ENCODE data around the gene UFD1.

The UFD1 gene

DNA sequence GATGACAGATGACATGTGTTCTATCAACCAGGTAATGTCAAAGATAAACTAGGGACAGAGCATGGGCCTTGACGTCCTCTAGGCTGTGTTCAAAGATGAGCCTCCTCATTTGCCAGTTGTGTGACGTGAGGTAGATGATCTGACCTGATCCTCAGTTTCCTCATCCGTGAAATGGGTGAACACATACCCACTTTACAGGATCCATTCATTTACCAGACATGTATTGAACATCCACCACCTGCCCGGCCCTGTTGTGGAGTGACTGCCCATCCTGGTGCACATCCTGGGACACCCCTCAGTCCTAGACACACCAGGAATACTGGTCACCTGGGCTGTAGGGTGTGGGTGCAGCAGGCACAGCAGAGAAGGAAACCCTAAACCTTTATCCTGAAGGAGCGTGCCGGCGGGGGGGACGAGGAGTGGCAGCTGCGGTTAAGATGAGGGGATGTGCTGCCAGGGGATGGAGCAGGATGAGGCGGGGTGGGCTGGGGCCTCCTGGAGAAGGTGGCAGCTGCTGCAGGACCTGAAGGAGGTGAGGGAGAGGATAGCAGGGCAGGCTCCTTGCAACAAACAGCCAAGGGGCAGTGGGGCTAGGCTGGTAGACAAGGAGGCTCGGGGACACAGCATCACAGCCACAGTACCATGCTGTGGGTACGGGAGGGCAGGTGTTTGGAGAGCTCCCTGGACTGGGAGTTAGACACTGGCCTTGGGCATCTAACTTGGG lies 36.8 kb upstream of the UFD1 start:
- DNase-seq = no peak

DNA sequence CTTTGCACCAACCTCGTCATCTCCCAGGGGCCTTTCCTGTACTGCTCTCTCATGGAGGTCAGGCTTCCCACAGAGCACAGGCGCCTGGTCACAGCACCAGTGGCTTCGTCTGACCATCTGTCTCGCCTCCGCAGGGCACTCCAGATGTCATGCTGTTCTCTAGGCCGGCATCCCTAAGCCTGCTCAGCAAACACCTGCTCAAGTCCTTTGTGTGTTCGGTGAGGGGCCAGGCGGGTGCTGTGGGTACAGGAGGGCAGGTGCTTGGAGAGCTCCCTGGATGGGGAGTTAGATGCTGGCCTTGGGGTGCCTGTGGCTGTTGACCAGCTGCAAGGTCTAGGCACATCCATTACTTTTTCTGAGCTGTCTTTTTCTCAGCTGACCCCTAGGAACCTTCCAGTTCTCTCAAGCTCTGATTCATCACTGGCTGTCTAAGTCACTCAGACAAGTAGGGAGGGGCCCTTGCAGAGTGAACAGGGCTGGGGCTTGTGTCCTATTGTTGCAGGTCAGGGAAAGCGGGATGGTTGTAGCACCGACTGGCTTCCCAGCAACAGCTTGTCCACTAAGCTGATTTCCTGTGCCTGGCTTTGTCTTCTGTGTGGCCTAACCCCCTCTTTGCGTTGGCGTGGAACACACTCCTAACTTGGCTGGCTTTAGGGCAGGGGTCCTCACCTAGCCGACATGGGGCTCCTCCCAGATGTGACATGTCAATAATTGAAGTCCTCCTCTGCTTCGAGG lies 36.0 kb upstream of the UFD1 start:
- DNase-seq = no peak

DNA sequence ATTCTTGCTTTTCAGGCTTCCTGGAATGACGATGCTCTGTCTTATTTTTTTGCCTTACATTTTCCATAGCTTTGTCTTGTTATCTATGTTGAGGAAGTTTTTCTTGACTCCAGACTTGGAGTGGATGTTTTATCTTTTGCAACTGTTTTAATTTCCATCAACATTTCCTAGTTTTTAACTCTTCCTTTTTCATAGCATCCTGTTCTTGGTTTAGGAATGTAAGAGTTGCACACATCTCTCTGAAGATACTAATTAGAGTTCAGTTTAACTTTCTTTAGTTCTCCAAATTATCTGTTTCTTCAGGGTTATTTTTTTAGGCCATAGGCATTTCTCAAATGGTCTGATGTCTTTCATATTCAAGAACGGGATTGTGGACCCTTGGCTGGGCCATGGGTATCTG lies 34.8 kb upstream of the UFD1 start:
- DNase-seq = no peak

DNA sequence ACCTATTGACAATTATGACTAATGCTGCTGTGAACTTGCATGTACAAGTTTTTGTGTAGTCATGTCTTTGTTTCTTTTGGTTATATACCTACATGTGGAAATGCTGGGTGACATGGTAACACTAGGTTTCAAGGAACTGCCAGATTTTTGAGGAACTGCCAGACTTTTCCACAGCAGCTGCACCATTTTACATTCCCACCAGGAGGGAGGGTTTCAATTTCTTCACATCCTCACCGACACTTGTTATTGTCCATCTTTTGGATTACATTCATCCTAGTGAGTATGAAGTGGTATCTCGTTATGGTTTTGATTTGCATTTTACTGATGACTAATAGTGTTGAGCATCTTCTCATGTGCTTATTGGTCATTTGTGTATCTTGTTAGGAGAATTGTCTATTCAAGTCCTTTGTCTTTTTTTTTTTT lies 31.9 kb upstream of the UFD1 start:
- no peak for DNase-seq

DNA sequence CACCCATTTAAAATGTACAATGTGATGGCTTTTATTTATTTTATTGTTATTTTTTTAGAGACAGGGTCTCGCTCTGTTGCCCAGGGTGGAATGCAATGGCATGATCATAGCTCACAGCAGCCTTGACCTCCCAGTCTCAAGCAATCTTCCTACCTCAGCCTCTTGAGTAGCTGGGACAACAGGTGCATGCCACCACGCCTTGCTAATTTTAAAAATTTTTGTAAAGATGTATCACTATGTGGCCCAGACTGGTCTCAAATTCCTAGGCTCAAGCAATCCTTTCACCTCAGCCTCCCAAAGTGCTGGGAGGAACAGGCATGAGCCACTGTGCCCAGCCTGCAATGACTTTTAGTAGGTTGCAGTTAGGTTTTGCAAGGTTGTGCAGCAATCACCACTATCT lies 30.9 kb upstream of the UFD1 start:
- no peak for DNase-seq

DNA sequence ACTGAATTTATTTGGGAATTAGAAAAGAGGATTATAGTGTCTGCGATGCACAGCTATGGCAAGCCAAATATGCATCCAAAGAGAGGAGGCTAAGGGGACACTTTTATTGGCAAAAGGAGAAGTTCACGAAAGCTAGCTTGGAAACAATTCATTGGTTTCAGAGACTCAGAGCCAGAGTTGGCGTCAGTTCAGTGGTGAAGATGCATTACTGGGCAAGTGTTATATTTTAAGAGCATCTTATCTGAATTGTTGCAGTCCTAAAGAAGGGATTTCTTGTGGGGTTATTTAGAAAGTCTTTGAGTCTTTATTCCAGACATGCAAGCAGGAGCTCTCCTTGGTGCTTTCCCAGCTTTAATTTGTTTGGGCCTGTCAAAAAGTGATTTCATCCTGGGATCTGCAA lies 30.2 kb upstream of the UFD1 start:
- no peak for DNase-seq

DNA sequence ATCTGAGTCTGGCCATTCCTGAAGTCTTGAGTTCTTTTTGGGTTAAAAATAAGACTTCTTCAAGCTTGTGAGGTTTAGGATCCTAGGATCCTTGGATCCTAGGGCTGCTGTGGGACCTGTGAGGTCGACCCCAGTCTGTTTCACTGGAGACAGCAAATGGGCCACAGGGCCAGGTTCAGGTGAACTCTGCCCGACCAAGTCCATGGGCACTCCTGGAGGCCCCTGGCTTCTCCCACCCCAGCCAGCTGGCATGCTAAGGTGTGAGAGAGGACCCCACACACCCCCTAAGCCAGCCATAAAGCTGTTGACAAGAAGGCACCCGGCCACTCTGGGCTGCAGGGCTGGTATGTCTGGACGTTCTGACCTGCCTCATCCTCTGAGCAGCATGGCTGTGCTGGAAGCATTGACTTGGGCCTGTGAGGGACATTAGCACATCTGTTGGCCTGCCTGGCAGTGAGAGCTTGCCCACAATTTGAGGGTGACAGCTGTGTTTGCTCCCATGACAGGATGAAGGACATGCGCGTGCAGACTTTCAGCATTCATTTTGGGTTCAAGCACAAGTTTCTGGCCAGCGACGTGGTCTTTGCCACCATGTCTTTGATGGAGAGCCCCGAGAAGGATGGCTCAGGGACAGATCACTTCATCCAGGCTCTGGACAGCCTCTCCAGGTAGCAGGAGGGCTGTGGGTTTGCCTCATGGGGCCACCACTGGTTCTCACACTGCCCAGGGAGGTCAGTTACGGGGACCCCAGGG lies 29.2 kb upstream of the UFD1 start:
- no peak for DNase-seq

DNA sequence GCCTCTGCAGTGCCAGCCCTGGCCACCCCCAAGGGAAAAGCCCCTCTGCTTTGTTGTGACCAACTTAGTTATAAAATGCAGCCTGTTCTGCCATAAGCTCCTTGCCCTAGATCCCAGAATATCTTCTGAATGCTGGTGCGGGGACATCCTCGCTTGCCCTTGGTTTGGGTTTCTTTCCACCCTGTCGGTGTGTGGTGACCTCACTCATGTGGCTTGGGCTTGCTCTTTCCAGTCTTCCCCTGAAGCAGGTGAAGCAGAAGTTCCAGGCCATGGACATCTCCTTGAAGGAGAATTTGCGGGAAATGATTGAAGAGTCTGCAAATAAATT lies 28.5 kb upstream of the UFD1 start:
- no peak for DNase-seq

DNA sequence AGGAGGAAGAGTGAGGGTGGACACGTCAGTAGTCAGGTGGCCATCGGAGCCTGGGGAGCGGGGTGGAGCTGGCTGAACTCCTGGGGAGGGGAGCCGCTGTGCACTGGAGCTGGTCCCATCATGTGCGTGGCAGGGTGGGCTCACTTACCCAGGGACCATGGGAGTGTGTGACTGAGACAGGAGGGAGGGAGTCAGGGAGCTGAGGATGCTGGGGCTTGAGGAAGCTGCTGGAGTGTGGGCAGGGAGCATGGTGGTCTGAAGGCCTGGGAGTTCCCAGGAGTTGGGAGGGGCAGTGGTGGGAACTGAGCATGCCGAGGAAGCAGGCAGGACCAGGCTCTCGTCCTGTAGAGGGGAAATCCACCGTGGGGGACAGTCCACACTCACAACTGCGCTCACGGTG lies 27.2 kb upstream of the UFD1 start:
- no peak for DNase-seq

DNA sequence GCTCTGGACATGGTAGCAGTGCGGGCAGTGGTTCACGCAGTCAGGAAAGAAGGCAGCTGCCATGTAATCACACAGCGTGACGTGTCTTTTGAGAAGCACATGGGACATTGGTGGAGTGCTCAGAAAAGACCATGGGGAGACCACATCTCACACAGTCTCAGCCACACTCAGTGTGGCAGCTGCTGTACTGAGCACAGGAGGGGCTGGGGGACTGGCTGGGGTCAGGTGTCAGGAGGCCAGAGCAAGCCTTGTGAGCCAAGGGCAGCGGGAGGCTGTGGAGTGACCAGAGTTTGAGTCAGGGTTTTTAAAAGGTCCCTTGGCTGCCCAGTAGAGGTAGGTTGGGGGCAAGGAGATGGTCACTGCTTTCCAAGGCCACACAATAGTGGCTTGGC lies 26.7 kb upstream of the UFD1 start:
- DNase-seq = no peak

DNA sequence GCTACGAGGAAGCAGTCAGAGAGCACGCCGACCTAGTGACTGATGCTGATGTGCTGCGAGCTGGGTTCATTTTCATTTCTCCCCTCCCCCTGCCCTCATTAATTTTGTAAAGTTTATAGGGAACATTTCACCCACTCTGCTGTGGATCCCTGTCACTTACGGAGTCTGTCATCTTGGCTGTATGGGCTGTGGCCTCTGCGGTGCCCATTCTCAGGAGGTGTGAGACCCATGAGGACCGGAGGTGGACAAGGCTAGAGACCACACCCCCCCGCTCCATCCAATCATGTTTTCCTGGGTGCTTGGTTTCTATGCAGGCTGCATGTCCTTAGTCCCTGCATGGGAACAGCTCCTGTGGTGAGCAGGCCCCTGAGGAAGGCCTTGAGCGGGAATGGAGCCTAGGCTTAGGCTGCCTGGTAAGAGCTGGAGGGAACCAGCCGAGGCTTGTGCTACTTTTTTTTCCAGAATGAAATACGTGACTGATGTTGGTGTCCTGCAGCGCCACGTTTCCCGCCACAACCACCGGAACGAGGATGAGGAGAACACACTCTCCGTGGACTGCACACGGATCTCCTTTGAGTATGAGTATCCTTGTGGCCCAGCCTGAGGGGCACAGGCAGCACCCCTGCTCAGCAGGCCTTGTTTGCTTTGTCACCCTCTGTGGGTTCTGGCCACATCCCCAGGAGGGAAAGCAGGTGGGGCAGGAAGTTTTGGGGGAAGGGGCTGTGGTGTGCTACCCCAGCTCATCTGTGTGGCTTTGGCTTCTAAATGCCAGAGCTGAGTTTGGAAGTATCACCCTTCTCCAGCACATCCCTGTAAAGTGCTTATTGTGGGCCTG lies 26.1 kb upstream of the UFD1 start:
- DNase-seq = no peak

DNA sequence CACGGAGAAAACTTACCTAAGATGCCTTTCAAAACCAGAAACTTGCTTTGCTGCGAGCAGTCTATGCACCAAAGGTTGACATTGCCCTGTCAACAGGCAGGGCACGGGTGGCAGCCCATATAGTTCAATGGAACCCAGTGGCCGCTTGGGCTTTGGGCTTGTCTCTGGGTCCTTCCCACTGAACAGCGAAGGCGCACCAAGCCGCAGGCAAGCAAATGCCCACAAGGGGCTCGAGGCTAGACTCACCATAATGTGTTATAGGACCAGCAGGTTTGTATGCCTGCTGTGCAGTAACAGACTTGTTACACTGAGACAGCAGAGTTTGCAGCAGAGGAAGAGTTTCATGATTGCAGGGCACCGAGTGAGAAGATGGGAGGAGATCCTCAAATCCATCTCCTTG lies 24.9 kb upstream of the UFD1 start:
- DNase-seq = no peak

DNA sequence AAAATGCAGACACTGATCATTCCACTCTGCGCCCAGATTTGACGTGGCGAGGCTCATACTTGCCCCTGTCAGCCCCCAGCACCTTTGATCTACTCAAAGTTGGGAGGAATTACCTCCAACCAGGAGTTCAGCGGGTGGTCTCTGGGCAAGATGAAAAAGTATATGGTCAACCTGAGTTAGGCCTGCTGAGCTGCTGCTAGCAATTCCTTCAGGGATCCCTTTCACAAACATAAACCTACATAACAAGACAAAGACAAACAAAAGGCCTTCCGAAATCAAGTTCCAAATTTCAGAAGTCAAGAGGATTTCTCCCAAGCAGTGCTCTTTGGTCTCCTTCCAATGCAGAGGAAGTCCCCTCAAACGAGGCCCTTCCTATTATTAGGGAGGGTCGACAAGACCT lies 24.4 kb upstream of the UFD1 start:
- DNase-seq = no peak

DNA sequence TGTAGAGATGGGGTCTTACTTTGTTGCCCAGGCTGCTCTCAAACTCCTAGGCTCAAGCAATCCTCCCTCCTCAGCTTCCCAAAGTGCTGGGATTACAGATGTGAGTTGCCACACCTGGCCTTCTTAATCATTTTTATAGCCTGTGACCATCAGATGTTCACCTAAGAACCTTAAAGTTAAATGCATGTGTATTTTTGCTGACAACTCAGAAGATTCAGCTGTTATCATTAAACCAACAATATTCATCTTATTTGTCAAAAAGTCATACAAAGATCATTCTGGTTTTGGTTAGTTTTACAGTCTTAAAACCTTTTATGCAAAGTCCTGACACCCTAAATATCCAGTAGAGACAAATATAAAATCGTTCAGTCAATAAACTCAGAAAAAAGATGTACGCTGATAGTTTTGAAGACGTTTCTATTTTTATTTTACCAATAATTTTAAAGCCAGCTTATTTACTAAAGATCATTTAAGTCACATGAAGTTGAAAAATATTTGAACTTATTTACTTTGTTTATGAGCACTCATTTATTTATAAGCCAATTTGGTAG lies 23.0 kb upstream of the UFD1 start:
- no peak for DNase-seq

DNA sequence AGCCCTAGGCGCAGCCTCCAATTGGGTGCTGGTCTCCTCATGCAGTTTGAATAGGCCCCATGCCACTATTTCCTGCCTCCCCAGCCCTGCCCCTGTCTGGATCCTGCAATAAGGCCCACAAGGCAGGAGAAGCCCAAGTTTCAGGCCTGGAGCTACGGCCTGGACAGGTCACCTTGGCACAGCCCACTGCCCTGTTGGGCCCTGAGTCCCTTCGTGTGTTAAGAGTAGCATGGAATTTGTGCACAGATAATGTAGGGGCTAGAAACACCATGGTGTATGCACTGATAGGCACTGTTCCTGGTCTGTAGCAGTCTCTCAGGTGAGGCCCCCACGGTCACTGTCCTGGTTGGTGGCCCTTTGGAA lies 20.9 kb upstream of the UFD1 start:
- no peak for DNase-seq

DNA sequence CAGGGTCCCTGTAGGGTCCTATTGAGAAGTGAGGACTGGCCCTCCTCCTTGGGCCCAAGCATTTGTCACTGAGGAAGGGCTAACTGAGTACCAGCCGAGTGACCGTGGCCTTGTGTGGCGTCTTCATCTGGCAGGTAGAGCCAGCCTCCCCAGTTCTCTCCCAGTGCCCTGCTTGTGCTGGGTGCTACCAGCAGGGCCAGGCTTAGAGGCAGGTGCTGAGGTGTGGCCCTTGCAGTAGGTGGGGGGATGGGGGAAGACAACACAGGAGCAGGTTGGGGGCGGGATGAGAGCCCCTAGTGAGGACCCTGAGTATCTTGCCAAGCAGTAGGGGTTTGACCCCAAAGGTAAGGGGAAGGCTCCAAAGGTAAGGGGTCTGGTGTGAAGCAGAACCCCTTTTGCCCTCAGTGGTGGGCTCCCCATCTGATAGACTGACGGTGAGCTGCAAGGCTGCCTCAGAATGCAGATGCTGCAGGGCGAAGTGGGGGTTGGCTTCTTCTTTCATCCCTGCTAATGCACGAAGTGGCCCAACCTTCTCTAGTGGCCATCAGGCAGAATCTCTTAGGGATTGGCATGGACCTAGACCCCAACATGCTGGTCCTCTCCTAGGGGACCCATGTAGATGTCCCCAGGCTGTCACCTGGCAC lies 20.4 kb upstream of the UFD1 start:
- DNase-seq = no peak

DNA sequence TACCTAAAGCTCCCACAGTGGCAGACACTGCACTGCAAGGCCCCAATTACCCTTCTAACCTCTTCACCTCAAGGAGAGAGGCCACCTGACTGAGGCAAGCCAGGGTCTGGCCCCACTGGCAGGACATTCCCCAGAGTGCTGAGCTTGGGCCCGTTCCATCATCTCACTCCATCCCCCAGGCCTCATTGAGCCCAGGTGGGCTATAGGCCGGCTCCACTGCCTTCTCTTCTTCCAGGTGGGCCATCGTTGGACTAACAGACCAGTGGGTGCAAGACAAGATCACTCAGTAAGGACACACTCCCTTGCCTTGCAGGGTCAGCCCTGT lies 19.8 kb upstream of the UFD1 start:
- DNase-seq = no peak

DNA sequence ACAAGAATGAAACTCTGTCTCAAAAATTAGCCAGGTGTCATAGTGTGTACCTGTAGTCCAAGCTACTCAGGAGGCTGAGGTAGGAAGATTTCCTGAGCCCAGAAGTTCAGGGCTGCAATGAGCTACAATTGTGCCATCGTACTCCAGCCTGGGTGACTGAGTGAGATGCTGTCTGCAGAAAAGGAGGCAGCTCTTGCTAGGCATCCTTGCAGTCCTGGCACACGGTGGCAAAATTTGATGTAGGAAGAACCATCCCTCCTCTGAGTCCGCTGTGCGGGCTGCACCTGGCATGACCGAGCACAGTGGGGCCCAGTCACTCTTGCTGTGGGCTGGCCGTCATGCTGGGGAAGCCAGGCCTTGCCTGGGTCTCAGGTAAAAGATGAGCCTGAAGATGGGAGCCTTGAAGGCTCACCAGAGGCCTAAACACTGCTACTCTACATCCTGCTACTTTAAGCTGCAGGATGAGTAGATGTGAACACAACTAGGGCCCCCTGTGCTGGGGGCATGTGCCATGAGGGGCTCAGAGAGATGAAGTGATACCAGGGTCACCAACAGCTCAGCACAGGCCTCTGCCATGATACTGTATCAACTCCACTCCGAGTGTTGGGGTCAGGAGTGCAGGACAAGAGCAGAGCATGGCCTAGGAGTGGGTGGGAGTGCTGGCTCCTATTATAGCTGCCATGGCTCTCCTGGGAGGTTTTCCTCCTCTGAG lies 19.3 kb upstream of the UFD1 start:
- DNase-seq = no peak

DNA sequence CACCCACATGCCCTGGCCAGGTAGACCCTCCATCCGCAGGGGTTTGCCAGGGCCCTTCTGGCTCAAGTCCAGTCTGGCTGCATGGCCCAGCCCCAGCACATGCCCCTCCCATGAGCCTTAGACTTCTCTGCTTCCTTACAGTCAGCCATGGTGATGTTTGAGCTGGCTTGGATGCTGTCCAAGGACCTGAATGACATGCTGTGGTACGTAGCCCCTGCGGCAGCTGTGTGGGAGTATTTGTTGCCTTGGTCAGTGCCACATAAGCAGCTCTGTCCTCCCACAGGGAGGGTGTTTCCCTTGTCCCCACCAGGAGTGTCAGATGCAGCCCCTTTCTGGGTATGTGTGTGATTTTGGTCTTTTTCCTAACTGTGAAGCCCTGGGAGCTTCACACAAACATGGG lies 18.3 kb upstream of the UFD1 start:
- no peak for DNase-seq

DNA sequence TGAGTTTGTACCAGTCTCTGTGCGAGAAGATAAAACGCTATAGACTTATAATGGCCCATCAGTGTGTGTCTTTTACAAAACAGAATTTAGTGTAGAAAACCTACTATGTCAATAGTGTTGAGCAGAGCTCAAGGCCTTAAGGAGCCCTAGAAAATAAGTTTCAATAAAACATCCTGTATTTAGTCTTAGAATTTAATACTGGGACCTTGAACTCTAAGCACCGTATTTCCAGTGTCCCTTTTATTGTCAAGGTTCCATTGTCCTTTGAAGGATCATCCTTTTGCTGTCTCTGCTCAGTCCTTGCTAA lies 17.3 kb upstream of the UFD1 start:
- DNase-seq = no peak

DNA sequence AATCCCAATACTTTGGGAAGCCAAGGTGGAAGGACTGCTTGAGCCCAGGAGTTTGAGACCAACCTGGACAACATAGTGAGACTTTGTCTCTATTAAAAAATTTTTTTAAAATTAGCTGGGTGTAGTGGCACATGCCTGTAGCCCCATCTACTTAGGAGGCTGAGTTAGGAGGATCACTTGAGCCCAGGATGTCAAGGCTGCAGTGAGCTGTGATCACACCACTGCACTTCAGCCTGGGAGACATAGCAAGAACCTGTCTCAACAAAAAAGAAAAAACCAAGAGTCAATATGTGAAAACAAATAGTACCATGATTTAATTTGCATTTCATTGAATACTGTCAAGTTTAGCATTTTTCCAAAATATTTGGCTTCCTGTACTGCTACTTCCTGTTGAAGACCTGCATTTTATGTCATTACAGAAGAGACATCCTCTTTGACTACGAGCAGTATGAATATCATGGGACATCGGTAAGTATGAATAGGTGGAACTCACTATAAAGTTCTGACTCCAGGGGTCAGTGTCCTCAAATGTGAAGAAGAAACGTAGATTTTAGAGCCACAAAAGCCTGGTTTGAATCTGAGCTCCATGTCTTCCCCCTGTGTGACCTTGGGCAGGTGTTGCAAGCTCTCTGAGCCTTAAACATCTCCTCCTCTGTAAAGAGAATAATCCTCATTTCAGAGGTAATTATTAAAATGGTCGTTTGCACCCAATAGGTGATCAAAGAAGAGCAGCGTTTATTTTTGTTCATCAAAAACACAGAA lies 16.8 kb upstream of the UFD1 start:
- peak; percentile 20 to 25 for DNase-seq

Measured in Kasumi-1 (cell line).